GM21381 (cell line): ENCODE results near the gene DBR1.
"Not testable (repeated sequence)": the region's sequence is repeated elsewhere in the genome, so short reads cannot be mapped to it uniquely, and the experiment has no call there.

Experiments
- ATAC-seq: cut with Tn5 transposase; IDR thresholded peaks from one replicate; pipeline ENCODE4 v1.9.1; 2021; ENCODE audit warnings: mild to moderate bottlenecking, moderate library complexity; ENCODE audit not compliant: unreplicated experiment

The DBR1 gene

DNA sequence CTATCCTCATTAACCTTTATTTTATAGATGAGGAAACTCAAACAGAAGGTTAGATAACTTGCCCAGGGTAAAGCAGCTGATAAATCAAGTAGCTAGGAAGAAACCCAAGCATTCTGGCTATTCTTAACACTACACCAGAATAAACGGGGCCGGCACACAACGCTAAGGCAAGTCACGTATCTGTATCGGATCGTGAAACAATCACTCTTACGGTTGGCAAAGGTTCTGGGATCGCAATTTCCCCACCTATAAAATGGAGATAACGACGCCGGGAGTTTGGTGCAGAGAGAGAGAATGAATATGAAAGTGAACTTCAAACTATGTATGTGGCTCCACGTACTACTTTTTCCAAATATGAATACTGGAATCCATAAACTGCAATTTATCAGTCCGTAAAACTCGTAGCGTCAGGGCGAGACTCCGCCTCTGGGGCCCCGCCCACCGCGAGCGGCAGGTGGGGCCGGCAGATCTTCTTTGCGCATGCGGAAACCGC, 12.1 kb upstream of the DBR1 start:
- peak; percentile 89 for ATAC-seq

DNA sequence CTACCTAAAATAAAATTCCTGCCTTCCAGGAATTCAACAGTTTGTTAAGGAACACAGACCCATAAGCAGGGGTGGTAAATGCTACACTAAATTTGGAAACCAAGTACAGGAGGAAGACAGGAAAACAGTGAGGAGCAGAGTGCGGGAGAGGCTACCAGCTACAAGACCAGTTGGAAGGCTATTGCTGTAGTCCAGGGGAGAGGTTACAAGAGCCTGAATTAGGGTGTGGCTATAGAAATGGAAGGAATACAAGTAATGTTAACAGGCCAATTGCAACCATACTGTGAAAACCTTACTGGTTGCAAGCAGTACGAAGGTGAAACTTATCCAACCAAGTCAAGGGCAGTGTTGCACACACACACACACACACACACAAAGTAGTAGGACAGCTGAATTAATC, 11.5 kb upstream of the DBR1 start:
- ATAC-seq, result no peak

DNA sequence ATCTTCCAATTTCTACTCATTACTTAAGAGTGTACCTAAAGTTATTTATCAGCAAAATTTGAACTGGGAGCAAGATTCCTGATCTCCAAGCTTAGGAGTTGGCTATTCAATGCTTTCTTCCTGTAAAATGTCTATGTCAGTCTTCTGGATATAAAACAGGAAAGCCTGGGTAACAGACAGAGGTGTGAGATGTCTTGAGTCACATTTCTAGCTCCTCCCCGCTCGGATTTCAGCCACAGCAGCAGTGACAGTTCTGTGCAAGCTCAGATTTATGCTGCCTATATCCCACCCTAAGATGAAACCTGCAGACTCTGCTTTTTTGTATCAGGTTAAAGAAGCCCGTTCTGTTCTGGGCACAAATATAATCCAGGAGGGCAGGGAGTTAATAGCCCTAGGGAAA, 10.3 kb upstream of the DBR1 start:
- ATAC-seq, result no peak

DNA sequence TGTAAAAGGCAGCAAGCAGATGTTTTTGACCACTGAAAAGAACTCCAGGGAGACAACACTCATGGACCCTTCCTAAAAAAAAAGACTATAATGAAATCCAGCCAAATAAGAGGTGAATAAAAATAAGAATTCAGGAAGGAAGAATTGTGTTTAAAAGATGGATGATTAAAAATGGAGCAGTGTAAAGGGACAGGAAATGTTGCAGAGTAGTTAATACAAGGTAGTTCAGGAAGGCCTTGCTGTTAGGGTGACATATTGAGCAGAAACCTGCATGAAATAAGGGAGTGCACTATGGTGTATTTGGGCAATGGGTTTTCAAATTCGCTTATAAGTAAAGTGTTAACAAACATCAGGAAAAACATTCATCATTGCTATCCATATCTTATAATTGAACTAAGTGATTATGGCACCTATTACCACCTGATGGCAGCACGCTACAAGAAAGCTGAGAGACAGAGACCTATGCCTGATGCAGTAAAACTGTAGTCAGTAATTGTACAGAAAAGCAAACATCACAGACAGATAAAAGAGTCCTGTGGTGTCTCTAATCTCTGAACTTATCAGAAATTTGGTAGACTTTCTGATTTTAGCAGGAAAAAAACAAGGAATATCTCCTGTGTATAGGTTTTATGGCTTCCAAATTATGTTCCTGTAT, 5.8 kb upstream of the DBR1 start:
- peak; percentile 53 for ATAC-seq

DNA sequence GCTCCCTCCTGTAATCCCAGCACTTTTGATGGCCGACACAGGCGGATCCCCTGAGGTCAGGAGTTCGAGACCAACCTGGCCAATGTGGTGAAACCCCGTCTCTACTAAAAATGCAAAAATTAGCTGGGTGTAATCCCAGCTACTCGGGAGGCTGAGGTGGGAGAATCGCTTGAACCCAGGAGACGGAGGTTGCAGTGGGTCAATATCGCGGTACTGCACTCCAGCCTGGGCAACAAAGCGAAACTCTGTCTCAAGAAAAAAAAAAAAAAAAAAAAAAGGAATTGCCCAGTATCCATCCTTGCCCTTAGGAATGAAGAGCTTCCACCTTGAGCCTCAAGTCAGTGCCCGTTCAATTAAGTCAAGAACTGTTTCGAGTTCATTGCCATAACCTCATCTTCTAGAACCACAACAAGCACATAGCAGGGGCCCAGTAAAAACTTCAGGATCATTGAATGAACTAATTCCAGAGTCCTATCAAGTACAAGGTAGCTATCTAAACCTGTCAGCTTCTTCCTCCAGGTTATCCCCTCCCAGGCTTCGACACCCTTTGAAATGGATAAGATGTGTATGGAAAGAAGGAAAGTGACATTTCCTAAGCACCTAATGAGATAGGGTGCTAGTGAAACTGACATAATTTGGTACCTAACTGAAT, 826 bp downstream of the DBR1 start:
- ATAC-seq, result no peak

DNA sequence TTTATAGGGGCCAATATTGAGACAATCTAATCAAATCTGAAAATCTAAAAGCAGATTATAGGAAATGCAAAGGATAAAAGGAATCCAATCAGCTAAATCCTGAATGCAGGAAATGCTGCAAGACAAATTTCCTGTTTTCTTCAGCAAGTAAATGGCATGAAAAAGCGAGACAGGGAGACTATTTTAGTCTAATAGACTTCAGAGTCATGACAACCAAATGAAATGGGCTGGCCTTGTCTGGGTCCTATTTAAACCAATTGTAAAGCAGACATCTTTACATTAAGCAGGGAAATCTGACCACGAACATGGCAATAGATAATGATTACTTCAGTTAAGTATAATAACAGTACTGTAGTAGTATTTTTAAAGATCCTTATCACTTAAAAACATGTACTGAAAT, 2.1 kb downstream of the DBR1 start:
- ATAC-seq, result no peak

DNA sequence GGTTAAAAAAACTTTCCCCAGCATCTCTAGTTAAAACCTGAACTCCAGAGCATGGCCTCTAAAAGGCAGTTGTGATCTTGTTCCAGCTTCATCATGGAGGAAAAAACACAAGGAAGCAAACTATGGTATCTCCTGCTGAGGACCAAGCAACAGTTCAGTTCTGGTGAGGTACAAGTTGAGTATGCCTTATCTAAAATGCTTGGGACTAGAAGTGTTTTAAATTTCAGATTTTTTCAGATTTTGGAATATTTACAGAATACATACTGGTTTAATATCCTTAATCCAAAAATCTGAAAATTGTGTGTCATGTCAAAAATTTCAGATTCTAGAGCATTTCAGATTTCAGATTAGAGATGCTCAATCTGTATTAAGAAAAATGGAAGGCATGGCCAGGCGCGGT, 9.7 kb downstream of the DBR1 start:
- ATAC-seq, result no peak

DNA sequence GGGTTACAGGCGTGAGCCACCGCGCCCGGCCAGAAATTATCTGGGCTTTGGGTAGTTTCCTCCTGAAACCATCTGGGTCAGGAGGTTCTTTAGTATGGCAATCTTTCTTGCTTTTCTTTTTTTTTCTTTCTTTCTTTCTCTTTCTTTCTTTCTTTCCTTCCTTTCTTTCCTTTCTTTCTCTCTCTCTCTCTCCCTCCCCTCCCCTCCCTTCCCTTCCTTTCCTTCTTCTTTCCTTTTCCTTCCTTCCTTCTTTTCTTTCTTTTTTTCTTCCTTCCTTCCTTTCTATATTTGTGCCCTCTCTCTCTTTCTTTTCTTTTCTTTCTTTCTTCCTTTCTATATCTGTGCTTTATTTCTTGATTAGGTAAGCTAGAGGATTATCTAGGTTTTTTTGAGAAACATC, 17.0 kb downstream of the DBR1 start:
- ATAC-seq, result no peak

DNA sequence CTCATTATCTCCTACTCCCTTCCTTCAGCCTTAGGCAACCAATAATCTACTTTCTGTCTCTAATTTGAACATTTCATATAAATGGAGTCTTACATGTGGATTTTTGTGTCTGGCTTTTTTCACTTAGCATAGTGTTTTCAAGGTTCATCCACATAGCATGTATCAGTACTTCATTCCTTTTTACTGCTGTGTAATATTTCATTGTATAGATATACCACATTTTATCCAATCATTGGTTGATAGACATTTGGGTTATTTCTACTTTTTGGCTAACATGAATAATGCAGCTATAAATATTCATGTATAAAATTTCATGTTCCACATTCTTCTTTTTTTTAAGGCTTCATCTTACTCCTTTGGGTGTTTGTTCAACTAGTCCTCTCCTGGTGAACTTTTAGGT, 20.2 kb downstream of the DBR1 start:
- ATAC-seq, result no peak

DNA sequence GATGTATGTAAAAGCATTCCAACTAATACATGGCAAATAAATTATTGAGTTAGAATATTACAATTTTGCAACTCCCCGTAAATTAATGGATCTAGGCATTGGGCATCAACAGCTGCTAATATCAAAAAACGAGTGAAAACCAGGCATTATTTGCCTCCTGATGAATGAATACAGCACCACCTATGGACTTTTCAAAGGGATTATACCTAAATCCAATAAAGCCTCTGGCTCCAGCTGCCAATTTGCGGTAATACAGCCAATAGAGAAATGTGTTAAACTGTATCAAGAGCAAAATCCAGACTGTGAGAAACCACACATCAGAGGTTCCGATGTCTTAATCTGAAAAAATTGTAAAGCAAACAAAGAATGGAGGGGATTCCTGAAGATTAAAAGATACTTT, 26.2 kb downstream of the DBR1 start:
- no peak for ATAC-seq

DNA sequence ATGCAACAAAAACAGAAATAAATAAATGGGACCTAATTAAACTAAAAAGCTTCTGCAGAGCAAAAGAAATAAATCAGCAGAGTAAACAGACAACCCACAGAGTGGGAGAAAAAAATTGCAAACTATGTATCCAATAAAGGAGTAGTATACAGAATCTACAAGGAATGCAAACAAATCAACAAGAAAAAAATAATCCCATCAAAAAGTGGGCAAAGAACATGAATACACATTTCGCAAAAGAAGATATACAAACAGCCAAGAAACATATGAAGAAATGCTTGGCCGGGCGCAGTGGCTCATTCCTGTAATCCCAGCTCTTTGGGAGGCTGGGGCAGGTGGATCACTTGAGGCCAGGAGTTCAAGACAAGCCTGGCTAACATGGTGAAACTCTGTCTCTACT, 32.5 kb downstream of the DBR1 start:
- ATAC-seq, result not testable (repeated sequence)

DNA sequence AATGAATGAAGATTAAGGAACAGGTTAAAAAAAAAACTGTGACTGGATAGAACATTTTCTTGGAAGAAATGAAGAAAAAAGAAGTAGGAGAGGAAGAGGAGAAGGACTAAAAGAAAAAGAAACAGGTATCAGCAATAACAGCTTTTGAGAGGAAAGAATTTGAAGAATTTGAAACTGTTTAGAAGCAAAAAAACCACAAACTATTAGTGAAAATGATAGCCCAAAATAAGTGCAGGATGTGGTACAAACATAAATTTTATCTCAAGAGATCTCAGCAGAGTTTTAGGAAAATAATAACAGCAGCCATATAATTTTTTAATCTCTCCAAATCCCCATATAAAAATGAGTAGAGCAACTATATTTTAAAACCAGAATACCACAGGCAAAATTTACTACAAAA, 33.8 kb downstream of the DBR1 start:
- no peak for ATAC-seq

DNA sequence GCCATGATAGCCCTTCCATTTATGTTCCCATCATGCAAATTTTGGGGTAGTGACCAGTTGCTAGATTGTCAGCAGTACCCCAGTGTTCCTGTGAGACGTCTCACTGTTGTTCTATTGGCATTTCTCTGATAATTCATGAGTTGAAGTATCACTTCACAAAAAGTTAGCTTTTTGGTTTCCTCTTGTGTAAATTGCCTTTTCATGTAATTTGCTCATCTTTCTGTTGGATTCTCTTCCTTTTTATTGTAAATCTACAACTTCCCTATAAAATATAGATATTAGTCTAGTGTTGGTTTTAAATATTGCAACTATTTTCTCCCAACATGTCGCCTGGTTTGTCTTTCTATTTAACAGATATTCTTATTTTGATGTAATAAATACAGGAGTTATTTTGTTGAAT, 35.0 kb downstream of the DBR1 start:
- ATAC-seq, result no peak

DNA sequence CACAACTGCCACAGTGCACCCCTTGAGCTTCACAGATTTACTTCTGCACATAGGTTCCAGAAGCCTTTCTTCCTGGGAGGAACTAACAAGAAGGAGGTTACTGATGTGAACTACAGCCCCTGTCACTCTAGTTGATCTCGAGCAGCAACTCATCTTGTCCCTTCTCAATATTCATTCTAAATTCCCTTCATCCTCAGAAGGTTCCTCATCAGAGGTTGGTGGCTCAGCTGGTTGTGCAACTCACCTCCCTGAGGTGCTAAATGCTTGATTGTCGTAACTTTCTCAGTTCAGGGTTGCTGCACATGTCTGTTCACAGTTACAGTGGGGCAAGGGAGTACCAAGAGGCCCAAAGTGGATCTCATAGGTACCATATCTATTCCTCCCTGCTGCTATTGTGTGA, 36.9 kb downstream of the DBR1 start:
- no peak for ATAC-seq

DNA sequence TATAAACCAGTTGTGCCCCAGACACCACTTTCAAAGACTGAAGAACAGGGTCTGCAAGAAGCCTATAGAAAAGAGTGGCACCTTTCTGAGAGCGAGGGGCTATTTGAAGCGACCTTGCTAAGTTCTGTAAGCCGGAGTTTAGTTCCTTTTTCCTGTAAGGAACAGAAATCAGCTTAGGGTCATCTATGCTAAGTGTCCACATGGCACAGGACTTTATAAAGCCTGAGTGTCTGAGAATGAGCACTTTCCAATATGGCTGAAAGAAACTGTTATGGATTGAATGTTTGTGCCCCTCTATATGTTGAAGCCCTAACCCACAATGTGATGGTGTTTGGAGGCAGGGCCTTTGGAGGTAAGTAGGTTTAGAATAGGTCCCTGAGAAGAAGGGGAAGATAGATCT, 38.5 kb downstream of the DBR1 start:
- ATAC-seq, result no peak

DNA sequence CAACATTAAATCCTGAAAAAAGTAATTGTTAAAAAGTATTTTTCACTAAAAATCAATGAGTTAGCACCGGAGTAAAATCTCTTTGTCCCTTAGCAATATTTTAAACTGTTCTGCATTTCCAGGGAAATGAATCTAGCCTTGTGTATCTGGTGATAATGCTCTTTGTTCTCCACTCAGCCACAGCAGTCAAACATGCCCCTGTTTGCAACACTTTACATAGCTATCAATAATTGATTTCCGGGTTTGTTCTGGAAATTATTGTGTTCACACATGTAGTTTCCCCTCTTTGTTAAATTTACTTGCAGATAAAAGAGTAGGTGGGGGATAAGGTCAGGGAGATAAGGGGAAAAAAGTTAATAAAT, 38.9 kb downstream of the DBR1 start:
- ATAC-seq, result no peak

DNA sequence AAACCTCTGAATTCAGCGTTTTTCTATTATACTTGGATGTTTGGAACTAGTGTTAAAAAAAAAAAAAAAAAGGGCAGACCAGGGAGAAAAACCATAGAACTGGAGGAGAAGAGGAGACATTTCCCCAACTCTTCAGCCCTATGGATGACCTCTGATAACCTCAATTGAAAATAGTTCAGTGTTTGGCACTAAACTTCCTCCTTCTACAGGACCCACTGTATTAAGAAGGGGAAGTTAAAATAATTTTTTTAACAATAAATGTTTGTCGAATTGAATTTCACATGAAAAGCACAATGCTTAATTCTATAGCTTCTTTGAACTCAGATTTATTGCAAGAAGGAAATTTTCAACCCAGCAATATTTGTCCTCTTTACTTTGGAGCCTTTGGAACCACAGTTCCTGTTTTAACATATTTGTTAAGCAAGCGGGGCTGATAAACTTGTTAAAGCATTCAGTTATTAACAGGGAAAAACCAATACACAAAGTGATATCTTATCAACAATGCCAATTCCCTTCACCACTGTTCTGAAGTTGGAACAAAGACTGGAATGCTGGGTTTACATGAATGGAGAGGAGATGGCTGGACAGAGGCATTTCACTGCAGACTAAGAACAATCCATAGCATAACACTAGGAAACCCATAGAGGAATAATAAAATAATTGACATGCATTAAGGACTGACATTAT, 39.4 kb downstream of the DBR1 start:
- no peak for ATAC-seq

DNA sequence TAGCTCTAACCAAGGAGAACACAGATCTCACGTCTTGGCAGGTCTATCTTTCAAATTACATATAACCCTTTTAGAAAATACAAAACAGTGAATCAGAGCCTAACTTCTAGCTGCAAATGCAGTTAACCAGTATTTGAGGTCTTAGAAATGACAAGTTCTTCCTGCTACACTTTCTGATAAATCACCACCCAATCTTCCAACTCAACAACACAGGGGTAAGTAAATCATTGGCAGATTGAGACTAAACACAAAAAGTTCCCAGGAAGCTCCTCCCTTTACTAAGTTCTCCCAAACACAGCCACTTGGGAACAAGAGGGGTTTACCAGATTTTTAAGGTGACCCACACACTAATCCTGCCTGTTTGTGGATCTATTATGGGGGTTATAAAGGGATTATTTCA, 42.5 kb downstream of the DBR1 start, which contains the start of gene A4GNT:
A4GNT (minus strand) TSS at position 152 of the 400 bp plus-strand sequence. CDS start 1,134 bp downstream, outside the sequence.
- no peak for ATAC-seq

DNA sequence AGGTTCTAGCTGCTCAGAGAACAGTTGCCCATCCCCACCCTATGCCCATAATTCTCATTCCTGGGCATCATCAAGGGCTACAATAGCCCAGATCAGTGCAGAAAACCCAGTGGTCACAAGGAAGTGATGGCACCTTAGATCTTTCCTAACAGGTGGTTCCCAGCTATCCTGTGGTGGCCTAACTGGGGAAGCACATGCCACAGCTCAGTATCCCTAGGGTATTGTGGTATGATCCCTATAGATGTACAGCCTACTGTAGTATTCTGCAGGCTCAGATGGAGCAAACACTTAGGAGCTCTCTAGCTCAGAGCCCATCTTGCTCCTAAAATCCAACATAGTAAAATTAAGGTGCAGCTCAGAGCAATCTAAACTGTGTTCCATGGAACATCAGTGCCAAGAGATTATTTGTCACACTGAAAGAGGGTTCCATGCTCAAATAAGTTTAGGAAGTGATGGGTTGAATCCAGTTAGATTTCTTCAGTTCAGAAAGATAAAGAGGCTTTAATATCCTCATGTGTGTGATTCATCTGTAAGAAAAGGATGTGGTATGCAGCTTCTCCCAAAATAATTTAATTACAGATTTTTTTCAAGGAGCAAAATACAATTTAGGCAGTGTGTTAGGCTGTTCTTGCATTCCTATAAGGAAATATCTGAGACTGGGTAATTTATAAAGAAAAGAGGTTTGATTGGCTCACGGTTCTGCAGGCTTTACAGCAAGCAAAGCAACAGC, 46.9 kb downstream of the DBR1 start:
- no peak for ATAC-seq

DNA sequence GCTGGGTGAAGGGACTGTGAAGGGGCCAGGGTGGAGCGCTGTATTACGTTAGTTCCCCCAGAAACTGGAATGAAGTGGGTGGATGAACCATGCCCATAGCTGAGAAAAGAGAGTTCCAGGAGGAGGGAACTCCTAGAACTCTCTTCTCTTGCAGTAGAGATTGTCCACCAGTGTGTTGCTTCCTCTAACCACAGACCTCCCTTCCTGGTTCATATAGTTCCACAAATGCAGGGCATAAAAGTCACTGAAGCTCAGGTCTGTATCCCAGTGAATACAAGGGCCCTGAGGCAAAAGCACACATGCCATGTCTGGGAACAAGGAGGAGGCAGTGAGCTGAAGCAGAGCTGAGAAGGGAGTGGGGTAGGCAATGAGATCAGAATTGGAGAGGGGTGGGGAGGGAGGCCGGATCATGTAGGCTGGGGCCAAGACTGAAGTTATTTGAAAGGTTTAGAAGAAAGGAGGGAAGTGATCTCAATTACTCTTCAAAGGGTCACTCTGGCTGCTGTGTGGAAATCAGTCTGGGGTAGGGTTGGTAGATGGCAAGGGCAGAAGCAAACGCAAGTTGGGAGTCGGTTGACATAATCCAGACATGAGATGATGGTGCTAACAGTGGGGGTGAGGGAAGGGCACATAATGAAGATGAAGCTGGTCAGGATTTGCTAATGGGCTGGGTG, 49.0 kb downstream of the DBR1 start:
- no peak for ATAC-seq
